ENCODE measurements around the gene HHIP.

Gene HHIP

GRCh38 chr4:144709159-144709558 is 63.2 kb downstream of the HHIP start:
- peak; percentile 45 for DNase-seq (ENCODE audit: low read depth, low spot score)

DNA sequence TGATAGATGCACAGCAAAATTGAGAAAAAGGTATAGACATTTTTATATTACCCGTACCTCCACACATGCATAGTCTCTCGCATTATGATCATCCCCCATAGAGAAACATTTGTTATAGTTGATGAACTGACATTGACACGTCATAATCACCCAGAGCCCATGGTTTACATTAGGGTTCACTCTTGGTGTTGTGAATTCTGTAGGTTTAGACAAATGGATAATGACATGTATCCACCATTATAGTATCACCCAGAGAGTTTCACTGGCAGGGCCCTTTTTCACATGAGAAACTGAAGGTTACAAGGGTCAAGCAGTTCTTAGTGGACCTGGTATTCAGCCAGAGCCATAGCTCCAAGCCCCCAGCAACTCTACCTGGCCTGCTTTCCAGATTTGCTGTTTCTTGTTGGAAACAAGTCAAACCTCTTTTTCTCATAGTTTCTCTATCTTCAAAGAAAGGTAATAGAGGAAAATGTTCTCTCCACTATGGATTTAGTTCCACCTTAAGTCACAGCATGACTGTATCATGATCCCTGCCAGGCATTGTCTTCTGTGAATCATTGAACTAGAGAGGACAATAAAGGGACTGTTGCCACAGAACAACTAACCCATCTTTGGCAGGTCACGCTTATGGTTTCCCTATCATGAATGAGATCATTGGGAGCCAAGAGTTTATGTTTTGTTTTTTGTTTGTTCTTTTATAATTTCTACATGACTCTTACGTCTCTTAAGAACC is 64.0 kb downstream of the HHIP start:
- no peak for DNase-seq (ENCODE audit: low read depth, low spot score)

- no peak for DNase-seq (ENCODE audit: low read depth, low spot score)
These were observed 64.6 kb downstream of the HHIP start for GRCh38 chr4:144710526-144710912.

DNA sequence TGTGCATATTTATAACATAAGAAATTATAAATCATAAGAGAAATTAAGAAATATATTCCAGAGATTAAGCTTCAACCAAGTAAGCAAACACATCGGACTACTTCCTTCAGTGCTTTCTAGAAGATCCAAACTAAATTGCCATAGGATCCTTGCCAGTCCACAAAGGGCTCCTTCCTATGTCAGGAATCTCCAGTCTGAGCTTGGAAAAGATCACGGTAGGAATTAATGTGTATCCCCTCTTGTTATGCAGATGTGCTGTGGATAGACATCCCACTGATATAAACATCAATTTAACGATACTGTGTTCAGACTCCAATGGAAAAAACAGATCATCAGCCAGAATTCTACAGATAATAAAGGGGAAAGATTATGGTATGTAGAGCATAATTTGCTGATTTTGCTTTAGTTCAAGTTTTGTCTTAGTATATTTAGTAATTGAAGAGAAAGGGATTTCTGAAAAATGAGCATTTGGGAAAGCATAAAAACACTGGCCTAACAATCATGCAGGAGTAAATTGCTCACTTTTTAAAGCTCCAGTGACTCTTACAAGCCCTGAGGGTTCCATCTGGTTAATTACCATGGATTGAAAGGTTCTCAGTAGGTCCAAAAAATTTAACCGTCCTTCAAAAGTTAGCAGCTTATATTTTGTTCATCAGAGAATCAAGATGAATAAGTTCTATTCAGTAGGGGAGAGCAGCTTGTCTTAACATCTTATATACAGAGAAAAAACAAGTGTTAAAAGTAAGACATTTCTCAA is 65.9 kb downstream of the HHIP start:
- DNase-seq (ENCODE audit: low read depth, low spot score), result no peak

DNA sequence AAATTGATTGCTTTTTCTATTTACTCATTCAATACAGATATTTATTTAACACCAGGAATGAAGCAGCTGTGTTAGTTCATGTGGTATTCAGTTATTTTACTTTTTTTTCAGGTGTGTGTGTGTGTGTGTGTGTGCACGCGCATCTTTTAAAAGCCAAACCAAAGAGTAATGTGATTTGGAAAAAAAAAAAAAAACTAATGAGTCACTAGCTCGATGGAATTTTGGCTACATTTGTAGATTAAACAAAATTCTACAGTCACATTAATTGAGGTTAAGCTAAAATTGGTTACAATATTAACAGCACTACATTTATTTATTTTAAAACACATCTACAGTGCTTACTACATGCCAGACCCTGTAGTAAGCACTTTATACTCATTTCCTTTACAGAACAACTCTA is 66.8 kb downstream of the HHIP start:
- DNase-seq (ENCODE audit: low read depth, low spot score), result no peak

GRCh38 chr4:144714166-144714565 is 68.2 kb downstream of the HHIP start:
- DNase-seq (ENCODE audit: low read depth, low spot score), result no peak

- no peak for DNase-seq (ENCODE audit: low read depth, low spot score)
These were observed 69.3 kb downstream of the HHIP start for GRCh38 chr4:144715230-144715629.

GRCh38 chr4:144716778-144717177 is 70.8 kb downstream of the HHIP start:
- DNase-seq (ENCODE audit: low read depth, low spot score), result no peak

DNA sequence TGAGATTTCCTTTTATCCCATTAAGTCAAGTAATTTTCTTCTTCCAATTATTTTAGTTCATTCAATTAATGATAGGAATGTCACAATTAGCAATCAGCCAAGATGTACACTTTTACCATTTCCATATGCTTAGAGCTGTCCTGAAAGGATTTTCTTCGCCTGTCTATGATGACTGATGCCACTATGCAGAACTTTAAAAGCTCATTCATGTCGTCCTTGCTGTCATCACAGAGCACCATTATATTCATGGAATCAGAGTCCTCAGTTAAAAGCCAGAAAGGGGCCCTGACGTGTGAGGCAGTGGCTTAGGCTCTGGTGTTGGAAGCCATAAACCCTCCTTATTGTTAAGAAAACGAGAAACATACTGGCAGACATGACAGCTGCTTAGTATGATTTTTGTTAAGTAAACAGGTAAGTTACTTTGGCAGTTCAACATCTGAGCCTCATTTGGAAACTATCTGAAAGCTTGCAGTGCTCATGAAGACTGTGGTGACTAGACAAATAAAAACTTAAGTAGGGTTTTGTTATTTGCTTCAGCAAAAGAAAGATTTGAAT is 73.1 kb downstream of the HHIP start:
- DNase-seq (ENCODE audit: low read depth, low spot score), result no peak

GRCh38 chr4:144720491-144720890 is 74.5 kb downstream of the HHIP start:
- DNase-seq (ENCODE audit: low read depth, low spot score), result no peak

GRCh38 chr4:144721994-144722393 is 76.0 kb downstream of the HHIP start:
- no peak for DNase-seq (ENCODE audit: low read depth, low spot score)

- no peak for DNase-seq (ENCODE audit: low read depth, low spot score)
These were observed 77.5 kb downstream of the HHIP start for GRCh38 chr4:144723471-144723870.

- DNase-seq (ENCODE audit: low read depth, low spot score), result no peak
These were observed 83.2 kb downstream of the HHIP start for GRCh38 chr4:144729175-144729574.

- no peak for DNase-seq (ENCODE audit: low read depth, low spot score)
These were observed 86.8 kb downstream of the HHIP start for GRCh38 chr4:144732584-144733428.

DNA sequence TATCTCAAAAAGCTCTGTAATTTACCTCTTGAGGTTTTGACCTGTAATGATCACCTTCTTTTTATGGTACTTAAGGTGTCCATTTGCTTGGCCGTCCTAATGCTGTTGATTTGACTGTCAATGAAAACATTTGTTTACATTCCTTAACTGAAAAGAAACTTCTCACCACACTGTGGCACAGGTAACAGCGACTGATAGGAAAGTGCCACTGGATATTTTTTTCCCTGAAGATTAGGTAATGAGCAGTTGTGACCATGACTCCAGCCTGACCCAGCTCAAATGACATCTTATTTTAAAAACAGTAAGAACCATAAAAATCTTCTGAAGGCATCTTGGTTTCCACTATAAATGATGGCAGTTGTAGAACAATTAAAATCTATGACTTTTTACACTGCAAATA is 87.6 kb downstream of the HHIP start:
- no peak for DNase-seq (ENCODE audit: low read depth, low spot score)

DNA sequence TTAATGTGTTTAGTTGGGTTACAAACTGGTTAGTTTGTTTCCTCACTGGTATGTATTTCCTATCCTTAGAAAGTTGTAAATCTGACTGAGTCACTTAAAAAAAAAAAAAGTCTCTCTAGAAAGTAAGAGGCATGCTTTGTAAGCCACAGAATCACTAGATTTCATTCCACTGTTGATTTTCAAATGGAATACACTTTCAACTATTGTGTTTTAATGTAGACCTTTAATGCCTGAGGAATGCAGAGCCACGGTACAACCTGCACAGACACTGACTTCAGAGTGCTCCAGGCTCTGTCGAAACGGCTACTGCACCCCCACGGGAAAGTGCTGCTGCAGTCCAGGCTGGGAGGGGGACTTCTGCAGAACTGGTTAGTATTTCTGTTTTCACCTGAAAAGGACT is 88.6 kb downstream of the HHIP start:
- DNase-seq (ENCODE audit: low read depth, low spot score), result peak; percentile 47

DNA sequence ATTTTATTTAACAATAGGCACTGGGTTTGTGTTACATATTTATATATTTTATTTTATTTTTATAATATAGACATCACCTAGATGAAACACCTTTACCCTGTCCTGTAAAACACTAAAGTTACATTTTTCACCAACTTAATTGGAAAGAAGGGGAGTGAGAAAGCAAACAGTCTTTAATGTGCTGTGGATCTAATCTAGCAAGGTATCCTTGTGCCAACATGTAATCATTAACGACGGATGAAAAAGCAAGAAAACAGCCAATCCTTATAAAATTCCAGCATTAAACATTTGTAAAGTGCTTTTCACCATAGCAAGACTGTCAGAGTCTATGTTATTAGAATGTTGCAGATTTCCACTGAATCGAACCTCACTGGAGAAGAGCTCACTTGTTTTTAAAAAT is 92.7 kb downstream of the HHIP start:
- no peak for DNase-seq (ENCODE audit: low read depth, low spot score)

GRCh38 chr4:144739511-144740033 is 93.6 kb downstream of the HHIP start:
- DNase-seq (ENCODE audit: low read depth, low spot score), result no peak

DNA sequence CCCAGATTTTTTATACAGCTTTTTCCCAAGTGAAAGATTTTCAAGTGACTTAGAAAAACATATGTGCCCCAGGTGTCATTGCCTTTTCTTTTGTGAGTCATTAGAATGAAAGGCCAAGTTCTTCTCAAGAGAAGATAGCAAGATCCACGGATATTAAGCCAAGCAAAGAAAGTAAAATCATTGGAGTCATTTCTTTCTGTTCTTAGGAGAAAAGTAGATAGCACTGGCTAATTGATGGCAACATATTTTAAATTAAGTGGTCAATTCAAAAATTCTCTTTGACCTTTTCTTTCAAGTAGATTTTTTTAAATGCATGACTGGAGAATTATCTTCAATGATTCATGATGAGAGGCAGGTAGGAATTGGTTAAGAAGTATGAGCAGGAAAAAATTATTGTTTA is 94.4 kb downstream of the HHIP start:
- no peak for DNase-seq (ENCODE audit: low read depth, low spot score)

DNA sequence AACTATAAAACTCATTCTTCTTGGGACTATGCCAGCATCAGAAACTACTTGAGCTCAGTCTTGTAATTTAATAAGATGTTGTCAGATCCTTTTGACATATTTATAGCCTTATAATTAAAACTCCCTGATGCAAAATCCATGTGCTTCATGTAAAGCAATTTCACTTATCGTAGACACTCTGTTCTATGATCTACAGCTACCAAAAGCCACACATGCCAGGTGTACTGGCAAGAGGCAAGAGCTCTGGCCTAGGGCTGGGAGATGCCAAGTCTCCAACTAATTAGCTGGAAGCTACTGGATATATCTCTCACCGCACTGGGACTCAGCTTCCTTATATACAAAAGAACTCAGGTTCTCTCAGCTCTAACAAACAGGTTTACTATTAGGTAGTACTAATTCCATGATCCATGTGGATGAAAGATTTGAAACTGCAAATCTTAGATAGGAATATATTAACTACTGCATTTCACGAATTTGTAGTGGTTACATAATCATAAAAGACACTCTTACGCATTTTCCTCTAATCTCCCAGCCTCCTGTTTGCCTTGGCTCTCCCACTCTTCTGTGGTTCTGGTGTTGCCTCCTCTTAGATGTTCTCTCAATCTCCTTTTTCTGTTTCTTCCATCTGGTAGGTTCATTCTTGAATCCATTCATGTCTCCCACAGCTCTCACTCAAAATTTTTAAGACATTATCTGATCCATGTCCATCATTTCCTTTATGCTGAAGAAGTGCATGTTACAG is 103.0 kb downstream of the HHIP start:
- DNase-seq (ENCODE audit: low read depth, low spot score), result no peak

DNA sequence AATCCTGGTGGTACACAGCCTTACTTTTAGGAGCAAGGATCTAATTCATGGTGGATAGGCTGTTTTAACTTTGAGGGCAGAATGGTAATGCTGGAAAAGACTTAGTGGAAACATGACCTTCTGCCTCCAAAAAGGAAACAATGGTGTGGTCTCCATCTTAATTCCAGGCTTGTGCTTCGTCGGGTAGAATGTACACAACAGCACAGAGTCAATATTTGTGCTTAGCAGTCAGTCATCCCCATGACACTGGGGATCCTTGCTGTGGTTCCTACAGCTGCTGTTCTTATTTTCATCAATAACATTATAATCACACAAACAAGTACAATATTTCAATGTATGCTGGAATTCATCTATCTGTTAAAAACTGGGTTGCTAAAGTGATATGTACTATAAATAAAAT is 104.4 kb downstream of the HHIP start:
- DNase-seq (ENCODE audit: low read depth, low spot score), result no peak
